HG02943 (cell line): Measurements from ENCODE around the gene ZFX.
A peak's percentile ranks its signal among the peaks of the same experiment; 100 is the strongest.
"Not testable (repeated sequence)": the region's sequence is repeated elsewhere in the genome, so short reads cannot be mapped to it uniquely, and the experiment has no call there.

Experiments
- ATAC-seq: cut with Tn5 transposase; IDR thresholded peaks from one replicate; pipeline ENCODE4 v1.9.1; 2021; ENCODE audit warnings: mild to moderate bottlenecking, low read depth, moderate library complexity; ENCODE audit not compliant: unreplicated experiment

The ZFX gene

GRCh38 chrX:24149351-24150050, at the start of gene ZFX:
ZFX (plus strand) TSS chrX:24149729; CDS start chrX:24172743, 23,014 bp downstream.
- peak; percentile 38 for ATAC-seq

GRCh38 chrX:24100713-24101112, 48.8 kb upstream of the ZFX start:
- no peak for ATAC-seq

DNA sequence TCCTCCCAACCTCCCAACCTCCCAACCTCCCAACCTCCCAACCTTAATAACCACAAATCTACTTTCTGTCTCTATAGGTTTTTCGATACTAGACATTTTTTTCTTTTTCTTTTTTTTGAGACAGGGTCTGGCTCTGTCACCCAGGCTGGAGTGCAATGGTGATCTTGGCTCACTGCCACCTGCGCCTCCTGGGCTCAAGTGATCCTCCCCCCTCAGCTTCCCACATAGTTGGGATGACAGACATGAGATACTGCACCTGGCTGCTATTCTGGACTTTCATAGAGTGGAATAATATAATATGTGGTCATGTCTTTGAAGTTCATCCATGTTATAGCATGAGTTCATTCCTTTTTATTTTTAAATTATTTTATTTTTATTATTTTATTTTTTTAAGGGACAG, 39.5 kb upstream of the ZFX start:
- ATAC-seq, result no peak

DNA sequence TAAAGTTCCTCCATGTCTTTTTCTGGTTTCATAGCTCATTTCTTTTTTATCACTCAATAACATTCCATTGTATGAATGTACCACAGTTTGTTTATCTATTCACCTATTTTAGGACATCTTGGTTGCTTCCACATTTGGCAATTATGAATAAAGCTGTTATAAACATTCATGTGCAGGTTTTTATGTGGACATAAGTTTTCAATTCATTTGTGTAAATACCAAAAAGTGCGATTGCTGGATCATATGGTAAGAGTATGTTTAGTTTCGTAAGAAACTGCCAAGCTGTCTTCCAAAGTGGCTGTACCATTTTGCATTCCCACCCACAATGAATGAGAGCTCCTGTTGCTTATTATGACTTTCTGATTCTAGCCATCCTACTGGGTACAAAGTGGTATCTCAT, 36.3 kb upstream of the ZFX start:
- ATAC-seq, result no peak

DNA sequence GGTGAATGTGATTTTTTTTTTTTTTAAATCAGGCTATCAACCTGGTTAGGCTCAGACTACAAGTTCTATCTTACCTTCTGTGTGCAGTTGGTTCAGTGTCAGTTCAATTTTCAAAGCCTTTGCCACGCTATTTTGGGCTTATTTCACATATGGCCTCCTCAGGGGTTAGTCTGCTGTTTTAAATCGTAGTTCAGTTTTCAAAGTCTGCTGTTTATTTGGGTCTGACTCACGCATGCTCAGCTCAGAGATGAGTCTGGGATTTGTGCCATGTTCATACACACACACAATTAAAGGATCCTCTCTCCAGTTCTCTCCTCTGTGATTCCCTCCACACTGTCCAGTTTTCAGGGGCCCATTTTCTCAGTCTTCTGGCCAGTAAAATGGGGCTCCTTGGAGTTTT, 32.3 kb upstream of the ZFX start:
- ATAC-seq, result no peak

GRCh38 chrX:24124244-24124799, 25.2 kb upstream of the ZFX start:
- ATAC-seq, result no peak

- no peak for ATAC-seq
Measured at GRCh38 chrX:24125028-24125612, 24.4 kb upstream of the ZFX start.

- ATAC-seq, result no peak
Measured at GRCh38 chrX:24131476-24131875, 18.1 kb upstream of the ZFX start.

DNA sequence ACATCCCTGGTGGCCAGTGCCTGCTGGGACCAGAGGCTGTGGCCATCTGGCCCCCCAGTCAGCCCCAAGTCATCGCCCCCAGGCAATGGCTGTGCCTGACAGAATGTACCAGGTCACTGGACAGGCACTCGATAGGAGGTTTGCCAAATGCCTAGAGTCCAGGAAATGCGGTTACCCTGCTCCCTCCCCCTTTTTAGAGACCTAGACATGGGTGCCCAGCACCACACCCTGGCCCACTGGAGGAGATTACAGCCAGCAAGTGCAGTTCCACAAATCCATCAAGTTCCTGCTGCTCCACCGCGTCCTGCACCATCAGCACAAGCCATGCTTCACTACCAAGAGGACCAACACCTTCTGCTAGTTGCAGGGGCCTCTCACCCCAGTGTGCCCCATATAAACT, 16.2 kb upstream of the ZFX start:
- ATAC-seq, result no peak

DNA sequence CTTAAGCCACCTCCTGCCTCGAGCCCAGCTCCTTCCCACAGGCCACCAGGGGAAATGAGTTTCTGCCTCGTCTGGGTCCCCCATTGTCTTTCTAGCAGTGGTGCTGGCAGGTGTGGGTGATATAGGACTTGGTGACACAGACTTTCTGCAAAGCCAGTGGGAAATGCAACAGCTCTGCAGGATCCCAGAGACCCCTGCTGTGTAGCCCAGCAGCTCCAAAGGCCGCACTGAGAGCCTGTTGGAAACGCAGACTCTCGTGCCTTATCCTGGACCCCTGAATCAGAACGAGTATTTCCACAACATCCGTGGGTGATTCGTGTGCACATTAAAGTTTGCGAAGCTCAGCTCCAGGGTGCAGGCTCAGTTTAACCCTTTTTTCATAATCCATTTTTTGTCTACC, 13.8 kb upstream of the ZFX start:
- ATAC-seq, result not testable (repeated sequence)

GRCh38 chrX:24137192-24137591, 12.3 kb upstream of the ZFX start:
- no peak for ATAC-seq

DNA sequence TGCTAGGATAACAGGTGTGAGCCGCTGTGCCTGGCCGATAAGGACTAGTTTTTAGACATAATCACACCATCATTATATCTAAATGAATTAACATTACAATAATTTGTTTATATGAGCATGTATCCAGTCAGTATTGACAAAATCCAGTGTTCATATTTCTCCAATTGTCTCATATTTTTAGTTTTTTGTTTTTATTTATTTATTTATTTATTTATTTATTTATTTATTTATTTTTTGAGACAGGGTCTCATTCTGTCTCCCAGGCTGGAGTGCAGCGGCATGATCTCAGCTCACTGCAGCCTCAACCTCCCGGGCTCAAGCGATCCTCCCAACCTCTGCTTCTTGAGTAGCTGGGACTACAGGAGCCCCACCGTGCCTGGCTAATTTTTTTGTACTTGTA, 5.5 kb upstream of the ZFX start:
- not testable (repeated sequence) for ATAC-seq

DNA sequence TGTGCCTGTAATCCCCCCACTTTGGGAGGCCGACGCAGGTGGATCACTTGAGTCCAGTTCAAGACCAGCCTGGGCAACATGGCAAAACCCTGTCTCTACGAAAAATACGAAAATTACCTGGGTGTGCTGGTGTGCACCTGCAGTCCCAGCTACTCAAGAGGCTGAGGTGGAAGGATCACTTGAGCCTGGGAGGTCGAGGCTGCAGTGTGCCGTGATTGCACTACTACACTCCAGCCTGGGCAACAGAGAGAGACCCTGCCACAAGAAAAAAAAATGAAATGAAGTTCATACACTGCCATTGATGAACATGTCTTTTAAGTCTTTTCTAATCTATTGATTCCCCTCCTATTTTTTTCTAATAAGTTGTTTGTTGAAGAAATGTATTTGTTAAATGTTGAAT, 5.0 kb upstream of the ZFX start:
- ATAC-seq, result no peak

GRCh38 chrX:24145303-24146186, 4.0 kb upstream of the ZFX start:
- no peak for ATAC-seq

- no peak for ATAC-seq
Measured at GRCh38 chrX:24146283-24146949, 3.1 kb upstream of the ZFX start.

- no peak for ATAC-seq
Measured at GRCh38 chrX:24147165-24147564, 2.4 kb upstream of the ZFX start.

DNA sequence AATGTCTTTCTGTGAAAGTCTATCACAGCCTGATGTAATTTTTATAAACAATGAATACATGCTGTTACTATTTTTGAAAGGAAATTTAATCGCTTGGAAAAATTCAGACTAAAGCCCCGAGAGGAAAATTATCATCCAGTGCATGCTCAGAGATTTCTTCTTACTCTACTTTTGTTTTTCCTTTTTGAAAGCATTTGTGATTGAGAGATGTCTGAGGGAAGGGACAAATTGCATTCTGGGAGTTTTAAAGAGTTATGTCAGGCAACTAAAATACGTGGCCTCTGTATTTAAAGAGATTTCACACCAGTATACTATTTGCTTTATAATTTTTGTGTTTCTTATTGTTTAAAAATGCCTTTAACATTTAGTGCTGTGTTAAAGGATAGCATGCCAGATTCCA, 1.4 kb upstream of the ZFX start:
- ATAC-seq, result no peak

DNA sequence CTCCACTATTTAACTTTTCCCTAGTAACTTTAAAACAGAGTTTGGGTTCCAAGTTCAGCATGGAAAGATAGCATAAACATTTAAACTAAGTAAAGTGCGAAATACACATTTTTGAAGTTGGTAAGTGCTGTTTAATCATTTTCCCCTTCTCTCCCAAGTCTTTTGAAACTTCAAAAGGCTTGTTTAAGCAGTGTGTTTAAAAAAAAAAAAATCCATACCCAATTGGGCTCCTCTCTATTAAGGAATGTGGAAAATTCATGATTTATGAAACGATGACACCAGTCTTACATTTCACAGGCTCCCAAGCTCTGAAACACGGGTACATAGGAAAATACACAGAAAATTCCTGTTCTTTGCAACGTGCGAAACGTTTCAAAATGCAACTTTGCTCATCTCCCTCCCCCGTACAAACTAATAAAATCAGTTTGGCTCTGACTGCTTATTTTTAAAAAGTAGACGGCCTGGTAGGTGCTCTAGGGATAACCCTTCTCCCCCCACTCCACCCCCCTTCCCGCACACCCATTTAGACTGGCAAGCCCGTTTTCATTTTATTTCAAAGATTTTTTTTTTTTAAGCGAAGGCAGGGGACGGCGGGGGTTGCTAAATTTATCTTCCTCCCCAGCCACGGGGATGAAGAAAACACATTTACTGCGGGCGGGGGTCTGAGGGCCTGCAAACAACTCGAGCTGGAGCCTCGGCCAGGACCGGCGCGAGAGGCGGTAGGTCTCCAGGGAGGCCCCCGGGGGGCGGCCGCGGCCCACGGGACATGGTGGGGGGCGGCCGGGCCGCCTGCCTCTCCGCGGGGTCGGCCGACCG, 786 bp upstream of the ZFX start:
- no peak for ATAC-seq

DNA sequence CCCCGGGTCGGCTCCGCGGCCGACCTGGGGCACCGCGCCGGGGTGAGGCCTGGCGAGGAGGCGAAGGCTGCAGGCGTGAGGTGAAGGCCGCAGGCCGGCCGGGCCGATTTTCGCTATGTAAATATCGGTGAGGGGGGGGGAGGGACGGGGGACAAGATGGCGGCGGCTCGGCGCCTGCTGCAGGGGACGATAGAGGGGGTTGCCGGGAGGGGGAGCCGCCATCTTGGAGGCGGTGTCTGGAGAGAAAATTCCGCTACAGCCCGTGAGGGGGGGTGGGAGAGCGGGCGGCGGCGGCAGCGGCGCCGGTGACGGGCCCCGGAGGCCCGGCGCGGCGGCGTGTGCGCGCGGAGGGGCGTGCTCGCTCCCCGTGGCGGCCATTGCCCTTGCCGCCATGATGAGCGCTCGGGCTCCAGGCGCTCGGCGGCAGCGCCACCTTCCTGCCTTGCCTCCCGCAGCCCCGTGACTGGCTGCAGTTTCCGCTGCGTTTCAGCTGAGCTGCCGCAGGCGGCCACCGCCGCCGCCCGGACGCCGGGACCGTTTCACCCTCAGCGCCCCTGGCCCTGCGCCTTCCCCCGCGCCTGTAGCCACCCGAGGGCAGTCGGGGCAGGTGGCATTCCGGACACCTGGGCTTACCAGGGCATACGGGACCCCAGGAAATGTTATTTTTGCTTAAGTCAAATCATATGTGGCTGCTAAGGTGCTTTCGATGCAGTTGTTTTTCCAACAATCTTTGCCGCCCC, 692 bp downstream of the ZFX start:
- ATAC-seq, result peak; percentile 58
